K562 (cell line): ENCODE data around the gene C19orf12. TPM values are rescaled to one million over a fixed set of nuclear protein-coding genes. Genes with fewer than 3 reads are reported as not detected.

Source experiments
- BACH1 ChIP-seq: fragments of 200-800 bp; sonication (Bioruptor generic); IDR thresholded peaks from 2 replicates; pipeline ENCODE4 v1.6.1; 2016; ENCODE audit warnings: missing genetic modification characterization, missing compliant biosample characterization
- FOXK2 ChIP-seq, 2 experiments: fragments of 450-650 bp; IDR thresholded peaks in 1 of 2; conservative IDR thresholded peaks in 1 of 2; 2 replicates each; pipeline ENCODE4 v1.6.1; 2016; ENCODE audit warnings: low read depth in 2 of 2, mild to moderate bottlenecking in 1 of 2
- GATAD2B ChIP-seq: fragments of 450-650 bp; IDR thresholded peaks from 2 replicates; pipeline ENCODE4 v1.6.1; 2017; ENCODE audit warnings: mild to moderate bottlenecking, borderline replicate concordance
- HMGXB4 ChIP-seq: sonication (generic); formaldehyde crosslinking; IDR thresholded peaks from 2 replicates; pipeline ENCODE4 v1.8.1; 2023; ENCODE audit warnings: mild to moderate bottlenecking, missing genetic modification reagents
- KLF1 ChIP-seq: fragments of 450-650 bp; IDR thresholded peaks from 2 replicates; pipeline ENCODE4 v1.6.1; 2016; ENCODE audit warnings: missing genetic modification characterization, missing compliant biosample characterization
- MYC ChIP-seq, 2 experiments: fragments of 250-450 bp in 1 of 2; sonication (Bioruptor Pico) in 1 of 2; IDR thresholded peaks; 2 replicates each; pipeline versions ENCODE4 v1.5.1 to v1.6.1; 2012 to 2021; ENCODE audit warnings: low read depth in 2 of 2, borderline replicate concordance in 1 of 2, improper control_type of control experiment in 1 of 2, low read length in 1 of 2, mild to moderate bottlenecking in 1 of 2, moderate library complexity in 1 of 2
- PHF21A ChIP-seq: fragments of 450-650 bp; IDR thresholded peaks from 2 replicates; pipeline ENCODE4 v1.6.1; 2017; ENCODE audit warnings: low read depth, borderline replicate concordance
- ZKSCAN8 ChIP-seq: fragments of 200-800 bp; sonication (Bioruptor generic); IDR thresholded peaks from 2 replicates; pipeline ENCODE4 v1.6.1; 2016; ENCODE audit warnings: missing genetic modification characterization, missing compliant biosample characterization
- ZNF280B ChIP-seq: fragments of 250-450 bp; sonication (Bioruptor Pico); IDR thresholded peaks from 2 replicates; pipeline ENCODE4 v1.5.1; 2021; ENCODE audit warnings: mild to moderate bottlenecking
- ZNF507 ChIP-seq: conservative IDR thresholded peaks from 2 replicates; pipeline ENCODE4 v1.6.1; 2017; ENCODE audit warnings: missing genetic modification characterization, missing compliant biosample characterization
- polyA plus RNA-seq, 8 experiments: library from polyadenylated mRNA; depleted of rRNA in 4 of 8; stranded (reverse) in 5 of 8; unstranded in 3 of 8; fragments of >200 nt; fragmentation: Nextera tagmentation in 2 of 8; fragmentation: Illumina TruSeq in 1 of 8; extraction: Ambion mirVana in 2 of 8; extraction: Trizol in 1 of 8; gene quantifications; 2 replicates each; pipeline versions ENCODE4 v1.2.1 to v1.2.3, GENCODE V29; 2011 to 2014; ENCODE audit warnings: inconsistent platforms in 1 of 8, missing spikeins in 1 of 8
- total RNA-seq, 7 experiments: library from RNA; depleted of rRNA in 6 of 7; stranded (reverse); fragments of >200 nt in 6 of 7; fragmentation: Illumina TruSeq in 2 of 7; extraction: Trizol in 2 of 7; gene quantifications; 2 replicates each; pipeline versions ENCODE4 v1.2.1 to v1.2.3, GENCODE V29; 2011 to 2021; ENCODE audit warnings: low replicate concordance in 1 of 7

The C19orf12 gene
- total and polyA plus RNA-seq, 9 of the 15 experiments (the other 6 are each of a cell fraction or from before 2014, with no cell fraction given) = 1.9 to 14.5 (median 10.2) TPM

GRCh38 chr19:29714953-29715700 lies at the start of gene C19orf12 (continued):
- TF ChIP-seq GATAD2B (peak; percentile 72; the same call in 1 of the 2 replicates), PHF21A (peak; percentile 67; the same call in 1 of the 2 replicates), ZNF507 (tag) (no peak), HMGXB4 (CRISPR knock-in tag) (0 out of 2 replicates have a peak, but pooled peaks have one; percentile 5), KLF1 (tag) (0 out of 2 replicates have a peak, but pooled peaks have one; percentile 31), MYC (IDR thresholded peaks at IDR 0.05; ENCODE audit: low read depth, low read length) (peak; percentile 91; the same call in 1 of the 2 replicates), MYC (CRISPR knock-in tag; IDR thresholded peaks at IDR 0.05; ENCODE audit: borderline replicate concordance, low read depth) (peak; percentile 80; the same call in 1 of the 2 replicates), ZKSCAN8 (CRISPR knock-in tag) (no peak), FOXK2 (conservative IDR thresholded peaks at IDR 0.05 in 1 of 2, IDR thresholded peaks at IDR 0.05 in 1 of 2; ENCODE audit: low read depth in 2 of 2) (0 out of 4 replicates have a peak, but pooled peaks of 1 of the 2 experiments have one; percentile 21), ZNF280B (CRISPR knock-in tag) (no peak), BACH1 (no peak)
